ENCODE measurements around the gene HMGCR.

DNA sequence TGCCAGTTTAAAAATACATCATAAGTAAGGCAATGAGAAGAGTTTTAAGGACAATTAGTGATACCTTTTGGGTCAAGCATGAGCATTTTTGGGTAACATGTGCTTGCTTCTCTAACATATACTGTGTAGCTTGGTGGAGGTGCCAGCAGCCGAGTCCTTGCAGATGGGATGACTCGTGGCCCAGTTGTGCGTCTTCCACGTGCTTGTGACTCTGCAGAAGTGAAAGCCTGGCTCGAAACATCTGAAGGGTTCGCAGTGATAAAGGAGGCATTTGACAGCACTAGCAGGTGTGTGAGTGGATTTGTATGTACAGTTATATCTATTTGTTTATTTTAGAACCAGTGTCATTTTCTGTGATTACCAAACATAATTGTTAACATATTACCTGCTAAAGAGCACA, 18.2 kb downstream of the HMGCR start:
- no peak for TF ChIP-seq POLR2A (IDR thresholded peaks at IDR 0.05)
- TF ChIP-seq, protein P1, sequence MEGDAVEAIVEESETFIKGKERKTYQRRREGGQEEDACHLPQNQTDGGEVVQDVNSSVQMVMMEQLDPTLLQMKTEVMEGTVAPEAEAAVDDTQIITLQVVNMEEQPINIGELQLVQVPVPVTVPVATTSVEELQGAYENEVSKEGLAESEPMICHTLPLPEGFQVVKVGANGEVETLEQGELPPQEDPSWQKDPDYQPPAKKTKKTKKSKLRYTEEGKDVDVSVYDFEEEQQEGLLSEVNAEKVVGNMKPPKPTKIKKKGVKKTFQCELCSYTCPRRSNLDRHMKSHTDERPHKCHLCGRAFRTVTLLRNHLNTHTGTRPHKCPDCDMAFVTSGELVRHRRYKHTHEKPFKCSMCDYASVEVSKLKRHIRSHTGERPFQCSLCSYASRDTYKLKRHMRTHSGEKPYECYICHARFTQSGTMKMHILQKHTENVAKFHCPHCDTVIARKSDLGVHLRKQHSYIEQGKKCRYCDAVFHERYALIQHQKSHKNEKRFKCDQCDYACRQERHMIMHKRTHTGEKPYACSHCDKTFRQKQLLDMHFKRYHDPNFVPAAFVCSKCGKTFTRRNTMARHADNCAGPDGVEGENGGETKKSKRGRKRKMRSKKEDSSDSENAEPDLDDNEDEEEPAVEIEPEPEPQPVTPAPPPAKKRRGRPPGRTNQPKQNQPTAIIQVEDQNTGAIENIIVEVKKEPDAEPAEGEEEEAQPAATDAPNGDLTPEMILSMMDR (IDR thresholded peaks at IDR 0.05): no peak

Data from adrenal gland (tissue), 5 donors.